ENCODE measurements around the gene GPATCH2.

DNA sequence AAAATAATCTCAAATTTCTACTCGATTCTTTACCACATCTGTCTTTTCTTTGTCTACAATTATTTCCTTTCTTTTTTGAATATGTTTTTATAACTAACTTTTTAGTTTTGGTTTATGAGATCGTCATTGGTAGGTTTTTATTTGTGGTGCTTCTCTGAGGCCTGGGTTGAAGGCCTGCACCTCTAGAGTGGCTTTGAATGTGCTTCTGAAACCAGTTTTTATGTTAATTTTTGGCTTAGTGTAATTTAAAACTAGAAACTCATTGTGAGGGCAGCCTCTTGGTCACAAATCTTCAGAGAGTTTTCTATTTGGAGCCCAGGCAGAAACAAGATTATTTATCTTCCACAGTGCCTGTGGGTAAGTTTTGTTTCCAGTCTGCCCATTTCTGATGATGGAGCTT, 187.0 kb downstream of the GPATCH2 start:
- TF ChIP-seq, protein P1, sequence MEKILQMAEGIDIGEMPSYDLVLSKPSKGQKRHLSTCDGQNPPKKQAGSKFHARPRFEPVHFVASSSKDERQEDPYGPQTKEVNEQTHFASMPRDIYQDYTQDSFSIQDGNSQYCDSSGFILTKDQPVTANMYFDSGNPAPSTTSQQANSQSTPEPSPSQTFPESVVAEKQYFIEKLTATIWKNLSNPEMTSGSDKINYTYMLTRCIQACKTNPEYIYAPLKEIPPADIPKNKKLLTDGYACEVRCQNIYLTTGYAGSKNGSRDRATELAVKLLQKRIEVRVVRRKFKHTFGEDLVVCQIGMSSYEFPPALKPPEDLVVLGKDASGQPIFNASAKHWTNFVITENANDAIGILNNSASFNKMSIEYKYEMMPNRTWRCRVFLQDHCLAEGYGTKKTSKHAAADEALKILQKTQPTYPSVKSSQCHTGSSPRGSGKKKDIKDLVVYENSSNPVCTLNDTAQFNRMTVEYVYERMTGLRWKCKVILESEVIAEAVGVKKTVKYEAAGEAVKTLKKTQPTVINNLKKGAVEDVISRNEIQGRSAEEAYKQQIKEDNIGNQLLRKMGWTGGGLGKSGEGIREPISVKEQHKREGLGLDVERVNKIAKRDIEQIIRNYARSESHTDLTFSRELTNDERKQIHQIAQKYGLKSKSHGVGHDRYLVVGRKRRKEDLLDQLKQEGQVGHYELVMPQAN (conservative IDR thresholded peaks at IDR 0.05), result no peak
- no peak for TF ChIP-seq POLR2AphosphoS2 (IDR thresholded peaks at IDR 0.05; ENCODE audit: low read depth, low read length)
- TF ChIP-seq, protein P2, sequence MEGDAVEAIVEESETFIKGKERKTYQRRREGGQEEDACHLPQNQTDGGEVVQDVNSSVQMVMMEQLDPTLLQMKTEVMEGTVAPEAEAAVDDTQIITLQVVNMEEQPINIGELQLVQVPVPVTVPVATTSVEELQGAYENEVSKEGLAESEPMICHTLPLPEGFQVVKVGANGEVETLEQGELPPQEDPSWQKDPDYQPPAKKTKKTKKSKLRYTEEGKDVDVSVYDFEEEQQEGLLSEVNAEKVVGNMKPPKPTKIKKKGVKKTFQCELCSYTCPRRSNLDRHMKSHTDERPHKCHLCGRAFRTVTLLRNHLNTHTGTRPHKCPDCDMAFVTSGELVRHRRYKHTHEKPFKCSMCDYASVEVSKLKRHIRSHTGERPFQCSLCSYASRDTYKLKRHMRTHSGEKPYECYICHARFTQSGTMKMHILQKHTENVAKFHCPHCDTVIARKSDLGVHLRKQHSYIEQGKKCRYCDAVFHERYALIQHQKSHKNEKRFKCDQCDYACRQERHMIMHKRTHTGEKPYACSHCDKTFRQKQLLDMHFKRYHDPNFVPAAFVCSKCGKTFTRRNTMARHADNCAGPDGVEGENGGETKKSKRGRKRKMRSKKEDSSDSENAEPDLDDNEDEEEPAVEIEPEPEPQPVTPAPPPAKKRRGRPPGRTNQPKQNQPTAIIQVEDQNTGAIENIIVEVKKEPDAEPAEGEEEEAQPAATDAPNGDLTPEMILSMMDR (IDR thresholded peaks at IDR 0.05 in 2 of 3, conservative IDR thresholded peaks at IDR 0.05 in 1 of 3; ENCODE audit: control insufficient read depth in 2 of 3, extremely low read depth in 1 of 3, insufficient read depth in 1 of 3, low read depth in 3 of 3, low read length in 3 of 3), result no peak
- no peak for TF ChIP-seq POLR2A (IDR thresholded peaks at IDR 0.05; ENCODE audit: low read depth, low read length)
- TF ChIP-seq JUND (IDR thresholded peaks at IDR 0.05; ENCODE audit: low read depth, low read length), result no peak
- no peak for TF ChIP-seq ATF7 (IDR thresholded peaks at IDR 0.05; ENCODE audit: low read depth)
- TF ChIP-seq, protein P3, sequence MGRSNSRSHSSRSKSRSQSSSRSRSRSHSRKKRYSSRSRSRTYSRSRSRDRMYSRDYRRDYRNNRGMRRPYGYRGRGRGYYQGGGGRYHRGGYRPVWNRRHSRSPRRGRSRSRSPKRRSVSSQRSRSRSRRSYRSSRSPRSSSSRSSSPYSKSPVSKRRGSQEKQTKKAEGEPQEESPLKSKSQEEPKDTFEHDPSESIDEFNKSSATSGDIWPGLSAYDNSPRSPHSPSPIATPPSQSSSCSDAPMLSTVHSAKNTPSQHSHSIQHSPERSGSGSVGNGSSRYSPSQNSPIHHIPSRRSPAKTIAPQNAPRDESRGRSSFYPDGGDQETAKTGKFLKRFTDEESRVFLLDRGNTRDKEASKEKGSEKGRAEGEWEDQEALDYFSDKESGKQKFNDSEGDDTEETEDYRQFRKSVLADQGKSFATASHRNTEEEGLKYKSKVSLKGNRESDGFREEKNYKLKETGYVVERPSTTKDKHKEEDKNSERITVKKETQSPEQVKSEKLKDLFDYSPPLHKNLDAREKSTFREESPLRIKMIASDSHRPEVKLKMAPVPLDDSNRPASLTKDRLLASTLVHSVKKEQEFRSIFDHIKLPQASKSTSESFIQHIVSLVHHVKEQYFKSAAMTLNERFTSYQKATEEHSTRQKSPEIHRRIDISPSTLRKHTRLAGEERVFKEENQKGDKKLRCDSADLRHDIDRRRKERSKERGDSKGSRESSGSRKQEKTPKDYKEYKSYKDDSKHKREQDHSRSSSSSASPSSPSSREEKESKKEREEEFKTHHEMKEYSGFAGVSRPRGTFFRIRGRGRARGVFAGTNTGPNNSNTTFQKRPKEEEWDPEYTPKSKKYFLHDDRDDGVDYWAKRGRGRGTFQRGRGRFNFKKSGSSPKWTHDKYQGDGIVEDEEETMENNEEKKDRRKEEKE (IDR thresholded peaks at IDR 0.05), result no peak
- TF ChIP-seq SUZ12 (IDR thresholded peaks at IDR 0.05; ENCODE audit: unreplicated experiment), result no peak
- TF ChIP-seq ZZZ3 (IDR thresholded peaks at IDR 0.05; ENCODE audit: control insufficient read depth, insufficient read length, low read depth), result no peak
- no peak for TF ChIP-seq POLR2AphosphoS5 (IDR thresholded peaks at IDR 0.05; ENCODE audit: low read length)

Measured in GM12878 (cell line).